NCI-H146 (cell line): Measurements from ENCODE around the gene DHH.
"Not testable (repeated sequence)": the region's sequence is repeated elsewhere in the genome, so short reads cannot be mapped to it uniquely, and the experiment has no call there.

ENCODE experiments used
- DNase-seq: peaks from one replicate; lab custom pipeline; 2025; lab: John Stamatoyannopoulos, UW

DHH gene

GRCh38 chr12:49094160-49094974 is at the start of gene DHH:
Gene DHH, minus strand, starts transcription at chr12:49094801. Its CDS starts 289 bp downstream, at chr12:49094512.
- peak; percentile 47 for DNase-seq

- no peak for DNase-seq
Observed at GRCh38 chr12:49144384-49144783, 49.8 kb upstream of the DHH start.

- no peak for DNase-seq
Observed at GRCh38 chr12:49138999-49139398, 44.4 kb upstream of the DHH start.

- DNase-seq: no peak
Observed at GRCh38 chr12:49138587-49138986, 44.0 kb upstream of the DHH start.

GRCh38 chr12:49137476-49137875 is 42.9 kb upstream of the DHH start:
- no peak for DNase-seq

GRCh38 chr12:49136997-49137396 is 42.4 kb upstream of the DHH start:
- not testable (repeated sequence) for DNase-seq

- no peak for DNase-seq
Observed at GRCh38 chr12:49133590-49133989, 39.0 kb upstream of the DHH start.

GRCh38 chr12:49133014-49133413 is 38.4 kb upstream of the DHH start:
- DNase-seq: no peak

GRCh38 chr12:49131894-49132461 is 37.4 kb upstream of the DHH start:
- peak; percentile 35 for DNase-seq

GRCh38 chr12:49131051-49131893 is 36.7 kb upstream of the DHH start, which contains the start of gene TUBA1B:
Gene TUBA1B, minus strand, starts transcription at chr12:49131395. Its CDS starts 95 bp downstream, at chr12:49131300.
- peak; percentile 96 for DNase-seq

- DNase-seq: peak; percentile 97
Observed at GRCh38 chr12:49130151-49131050, 35.8 kb upstream of the DHH start.

- no peak for DNase-seq
Observed at GRCh38 chr12:49129332-49130150, 34.9 kb upstream of the DHH start.

- DNase-seq: not testable (repeated sequence)
Observed at GRCh38 chr12:49127971-49128370, 33.4 kb upstream of the DHH start.

GRCh38 chr12:49126852-49127763 is 32.5 kb upstream of the DHH start:
- DNase-seq: no peak

- peak; percentile 77 for DNase-seq
Observed at GRCh38 chr12:49121047-49121696, 26.6 kb upstream of the DHH start.

GRCh38 chr12:49111206-49111605 is 16.6 kb upstream of the DHH start:
- no peak for DNase-seq

- DNase-seq: peak; percentile 99
Observed at GRCh38 chr12:49110464-49111155, 16.0 kb upstream of the DHH start, which contains the start of gene LMBR1L. Gene LMBR1L, minus strand, starts transcription at chr12:49110847. Its CDS starts 292 bp downstream, at chr12:49110555.
